ENCODE measurements around the gene ZMYM4. TPM values are rescaled to one million over a fixed set of nuclear protein-coding genes. Genes with fewer than 3 reads are reported as not detected.

Gene ZMYM4
- total and polyA plus RNA-seq, 10 of the 15 experiments (the other 5 are each of a cell fraction or from before 2014, with no cell fraction given) = 8.0 to 37.0 (median 28.1) TPM

- WGBS (ENCODE audit: insufficient coverage, insufficient replicate concordance, low lambda C conversion rate, missing lambda C conversion rate) = 95% methylated on average over 4 of the region's 4 CpGs
- H3K79me2 ChIP-seq (ENCODE audit: control insufficient read depth, insufficient read depth, low read length) = peaks cover 31% of the 10 kb centered on the region
- H3K27me3 ChIP-seq (replicated peaks in 1 of 2; ENCODE audit: control insufficient read depth in 2 of 2, insufficient read depth in 2 of 2, low read length in 1 of 2) = no peaks in the 10 kb centered on the region
- intact Hi-C loops (cut with micrococcal nuclease; ENCODE audit: unreplicated experiment) (loop anchor here (5.0 kb wide), 2 partner anchors 34 to 74 kb away; partner anchors contain the start of gene SFPQ), in situ Hi-C loops (cut with MboI) (no loop called here)
- H3K4me2 ChIP-seq (ENCODE audit: control insufficient read depth, insufficient read depth) = no peak overlapping the region
- ChIA-PET CTCF (interaction anchor here (1.3 to 2.9 kb wide), 3 partner anchors 14 to 64 kb away, joined by 3 to 10 read pairs (median 5); no protein-coding TSS in a partner anchor), SMC1A (ENCODE audit: uncharacterized antibody, unreplicated experiment) (interaction anchor here (0.6 to 1.1 kb wide), 2 partner anchors 24 to 554 kb away, joined by 3 to 4 read pairs; no protein-coding TSS in a partner anchor), POLR2A (no interaction called here), RAD21 (ENCODE audit: unreplicated experiment) (no interaction called here)
- no peak overlapping the region for H2AFZ ChIP-seq (ENCODE audit: control insufficient read depth, low read depth, low read length)
- no peaks in the 10 kb centered on the region for H3K9me3 ChIP-seq (replicated peaks; ENCODE audit: control insufficient read depth, insufficient read depth, low read length)
- no peak overlapping the region for H3K27ac ChIP-seq (ENCODE audit: control insufficient read depth, insufficient read depth)
- H4K20me1 ChIP-seq (ENCODE audit: control insufficient read depth, insufficient read depth) = no peaks in the 10 kb centered on the region
- H3K36me3 ChIP-seq (ENCODE audit: control insufficient read depth in 2 of 2, insufficient read depth in 2 of 2, low read length in 1 of 2) = no peaks in the 10 kb centered on the region
- no peak overlapping the region for H3K4me3 ChIP-seq
- H3K9ac ChIP-seq (ENCODE audit: control insufficient read depth, insufficient read depth, low read length) = no peak overlapping the region
- ATAC-seq (no peak), DNase-seq (ENCODE audit: low read depth, low spot score) (no peak), FAIRE-seq (no peak)
- peaks cover 3% of the 10 kb centered on the region; the same call in 1 of the 2 replicates for H3K4me1 ChIP-seq (ENCODE audit: control insufficient read depth, insufficient read depth, low read length)
- no TSS peak for BruUV-seq (replicated peaks)
- no peak for TF ChIP-seq CTCF (IDR thresholded peaks at IDR 0.05 in 2 of 3, conservative IDR thresholded peaks at IDR 0.05 in 1 of 3; ENCODE audit: control insufficient read depth in 2 of 3, extremely low read depth in 1 of 3, insufficient read depth in 1 of 3, low read depth in 3 of 3, low read length in 3 of 3)
- no peak for TF ChIP-seq IRF4 (IDR thresholded peaks at IDR 0.05; ENCODE audit: low read depth, low read length)
- TF ChIP-seq ZNF384 (IDR thresholded peaks at IDR 0.05; ENCODE audit: borderline replicate concordance, low read depth, low read length) = no peak
- TF ChIP-seq GATAD2B (conservative IDR thresholded peaks at IDR 0.05; ENCODE audit: low read depth) = no peak
Observed at GRCh38 chr1:35266306-35266705, 2.2 kb upstream of the ZMYM4 start.

Data from GM12878 (cell line).